Measurements from ENCODE around the gene CDH7.

CDH7 gene, protein sequence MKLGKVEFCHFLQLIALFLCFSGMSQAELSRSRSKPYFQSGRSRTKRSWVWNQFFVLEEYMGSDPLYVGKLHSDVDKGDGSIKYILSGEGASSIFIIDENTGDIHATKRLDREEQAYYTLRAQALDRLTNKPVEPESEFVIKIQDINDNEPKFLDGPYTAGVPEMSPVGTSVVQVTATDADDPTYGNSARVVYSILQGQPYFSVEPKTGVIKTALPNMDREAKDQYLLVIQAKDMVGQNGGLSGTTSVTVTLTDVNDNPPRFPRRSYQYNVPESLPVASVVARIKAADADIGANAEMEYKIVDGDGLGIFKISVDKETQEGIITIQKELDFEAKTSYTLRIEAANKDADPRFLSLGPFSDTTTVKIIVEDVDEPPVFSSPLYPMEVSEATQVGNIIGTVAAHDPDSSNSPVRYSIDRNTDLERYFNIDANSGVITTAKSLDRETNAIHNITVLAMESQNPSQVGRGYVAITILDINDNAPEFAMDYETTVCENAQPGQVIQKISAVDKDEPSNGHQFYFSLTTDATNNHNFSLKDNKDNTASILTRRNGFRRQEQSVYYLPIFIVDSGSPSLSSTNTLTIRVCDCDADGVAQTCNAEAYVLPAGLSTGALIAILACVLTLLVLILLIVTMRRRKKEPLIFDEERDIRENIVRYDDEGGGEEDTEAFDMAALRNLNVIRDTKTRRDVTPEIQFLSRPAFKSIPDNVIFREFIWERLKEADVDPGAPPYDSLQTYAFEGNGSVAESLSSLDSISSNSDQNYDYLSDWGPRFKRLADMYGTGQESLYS

DNA sequence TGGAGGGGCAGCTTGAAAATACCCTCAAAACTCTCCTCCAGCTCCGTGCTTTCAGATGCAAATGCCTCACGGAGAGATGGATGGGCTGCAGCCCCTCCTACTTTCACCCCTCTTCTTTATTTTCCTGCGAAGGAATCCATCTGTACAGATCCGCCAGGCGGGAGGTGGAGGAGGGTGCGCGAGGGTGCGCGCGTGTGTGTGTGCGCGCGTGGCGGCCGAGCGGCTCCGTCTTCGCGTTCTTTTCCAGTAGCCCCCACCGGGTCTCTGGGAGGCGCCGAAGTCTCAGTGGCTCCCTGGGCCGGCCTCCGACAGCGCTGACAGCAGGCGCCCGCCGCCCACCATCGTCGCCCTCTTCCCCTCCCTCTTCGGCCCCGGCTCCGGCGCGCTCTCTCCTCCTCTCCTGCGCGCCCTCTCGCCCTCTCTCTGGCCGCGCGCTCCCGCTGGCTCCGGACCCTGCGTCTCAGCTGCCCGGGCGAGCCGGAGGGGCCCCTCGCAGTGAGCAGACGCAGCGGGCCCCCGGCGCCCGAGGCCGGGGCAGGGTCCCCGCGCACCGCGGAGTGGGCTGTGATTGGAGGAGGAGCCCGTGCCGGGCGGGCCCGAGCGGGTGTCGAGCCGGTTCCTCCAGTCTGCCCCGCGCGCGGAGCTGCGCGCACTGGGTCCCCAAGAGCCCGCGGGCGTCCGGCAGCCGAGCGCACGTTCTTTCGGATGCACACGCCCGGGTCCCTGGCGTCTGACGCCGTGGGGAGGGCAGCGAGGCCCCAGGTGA lies at the start of gene CDH7:
Gene CDH7, plus strand, starts transcription at position 624 of the 766 bp plus-strand sequence. CDS start 11,831 bp downstream, outside the sequence.
- no peak for DNase-seq (ENCODE audit: low read depth)

DNA sequence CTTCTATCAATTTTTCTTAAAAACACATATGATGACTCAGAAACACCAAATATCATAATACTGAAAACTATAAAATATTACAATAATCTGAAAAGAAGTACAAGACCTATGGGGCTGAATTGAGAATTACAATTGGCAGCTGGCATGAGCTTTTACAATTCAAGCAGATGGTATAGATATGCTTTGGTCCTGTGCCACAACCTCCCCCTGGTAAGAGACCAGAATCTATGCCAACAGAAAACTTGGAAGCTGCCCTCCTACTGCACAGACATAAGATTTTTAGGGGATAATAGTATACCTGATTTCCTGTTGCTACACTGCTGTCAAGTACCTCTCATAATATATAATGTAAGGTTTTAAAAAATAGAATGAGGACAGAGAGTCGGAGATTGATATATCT lies 46.8 kb upstream of the CDH7 start:
- DNase-seq (ENCODE audit: low read depth), result no peak

DNA sequence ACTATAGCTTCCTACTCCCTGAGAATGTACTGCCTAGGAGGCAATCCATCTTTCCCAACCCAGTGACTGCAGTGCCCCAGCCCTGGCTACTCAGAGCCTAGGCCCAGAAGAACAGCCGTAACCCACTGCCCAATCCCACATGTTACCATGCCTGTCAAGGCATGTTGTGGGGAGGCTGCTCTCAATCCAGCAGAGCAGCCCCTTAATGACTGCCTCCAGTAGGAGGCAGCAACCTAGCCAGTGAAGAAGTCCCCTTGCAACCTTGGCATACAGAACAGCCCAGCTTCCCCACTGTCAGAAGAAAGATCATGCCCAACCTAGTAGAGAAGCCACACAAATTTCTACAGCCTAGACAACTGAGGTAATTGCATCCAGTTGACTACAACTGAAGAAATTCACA lies 44.2 kb upstream of the CDH7 start:
- no peak for DNase-seq (ENCODE audit: low read depth)

DNA sequence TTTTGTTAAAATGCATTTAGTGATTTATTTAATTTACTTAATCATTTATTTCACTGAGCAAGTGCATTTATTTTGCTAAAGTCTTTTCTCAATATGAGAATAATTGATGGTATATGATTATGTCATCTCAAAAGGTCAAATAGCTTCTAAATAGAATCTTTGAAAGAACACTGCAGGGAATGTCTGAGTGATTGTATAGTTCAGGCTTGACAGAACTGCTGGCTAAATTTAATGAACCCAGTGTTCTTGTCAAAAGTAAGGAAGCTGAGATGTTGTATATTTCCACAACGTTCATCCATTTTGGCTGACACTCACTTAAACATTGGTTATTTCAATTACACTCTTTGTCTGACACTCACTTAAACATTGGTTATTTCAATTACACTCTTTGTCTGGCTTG lies 39.3 kb upstream of the CDH7 start:
- DNase-seq (ENCODE audit: low read depth), result no peak

DNA sequence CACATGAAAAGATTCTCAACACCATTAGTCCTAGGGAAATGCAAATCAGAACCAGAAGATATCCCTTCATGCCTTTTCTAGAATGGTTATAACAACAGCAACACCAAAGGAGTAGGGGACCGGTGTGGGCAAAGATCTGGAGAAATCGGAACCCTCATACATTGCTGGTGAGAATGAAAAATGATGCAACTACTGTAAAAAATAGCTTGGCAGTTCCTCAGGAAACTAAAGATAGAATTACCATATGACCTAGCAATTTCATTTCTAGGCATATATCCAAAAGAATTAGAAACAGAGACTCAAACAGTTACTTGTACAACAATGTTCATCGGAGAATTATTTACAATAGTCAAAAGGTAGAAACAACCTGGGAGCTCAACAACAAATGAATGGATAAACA lies 29.2 kb upstream of the CDH7 start:
- no peak for DNase-seq (ENCODE audit: low read depth)

DNA sequence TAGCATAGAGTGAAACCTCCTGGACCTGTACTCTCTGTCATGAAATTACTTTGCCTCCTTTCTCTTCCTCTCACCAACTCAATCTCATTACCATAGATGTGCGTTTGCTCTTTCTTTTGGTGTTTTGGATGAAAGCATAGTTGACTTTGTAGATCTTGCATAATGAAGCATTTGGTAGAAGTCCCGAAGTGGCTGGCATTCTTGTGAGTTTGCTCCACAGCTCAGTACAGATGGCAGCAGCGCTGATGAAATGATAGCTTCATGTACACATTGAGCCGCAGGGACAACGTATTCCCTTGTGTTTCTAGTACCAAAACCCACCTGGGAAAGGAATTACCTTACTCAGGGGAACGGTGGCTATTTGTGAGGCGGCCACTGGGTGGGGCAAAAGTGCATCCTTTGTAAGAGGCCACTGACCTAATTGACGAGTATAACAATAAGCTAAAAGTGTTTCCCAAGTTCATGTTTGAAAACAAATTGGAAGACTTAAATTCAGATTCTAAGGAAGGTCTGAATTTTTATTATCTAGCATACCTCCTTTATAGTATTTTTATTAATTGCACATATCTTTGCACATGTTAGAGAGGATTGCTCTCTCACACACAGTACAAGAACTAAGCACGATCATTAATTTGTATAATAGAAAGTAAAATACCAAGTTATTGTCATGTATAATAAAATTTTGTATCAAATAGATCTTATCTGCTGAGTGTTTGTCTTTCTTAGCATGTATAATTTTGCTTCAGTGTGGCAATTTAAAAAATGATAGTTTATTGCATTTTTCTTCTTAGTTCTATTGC lies 25.4 kb upstream of the CDH7 start:
- no peak for DNase-seq (ENCODE audit: low read depth)

DNA sequence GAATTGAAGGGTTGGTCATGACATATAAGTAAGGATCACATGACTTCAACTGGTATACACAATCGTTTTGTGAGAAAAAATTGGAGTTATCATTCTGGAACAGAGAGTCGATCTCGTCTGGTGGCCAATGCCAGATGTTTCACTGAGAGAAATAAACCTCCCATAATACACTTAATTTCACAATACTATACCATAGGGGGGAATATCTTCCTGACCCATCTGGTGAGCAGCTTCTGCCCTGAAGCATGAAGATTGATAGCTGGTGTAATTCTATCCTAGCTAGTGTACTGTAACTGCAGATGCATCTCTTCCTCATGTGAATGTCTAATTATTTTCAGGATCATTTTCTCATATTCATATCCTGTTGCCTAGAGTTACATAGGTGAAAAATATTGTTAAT lies 15.7 kb upstream of the CDH7 start:
- DNase-seq (ENCODE audit: low read depth), result no peak

DNA sequence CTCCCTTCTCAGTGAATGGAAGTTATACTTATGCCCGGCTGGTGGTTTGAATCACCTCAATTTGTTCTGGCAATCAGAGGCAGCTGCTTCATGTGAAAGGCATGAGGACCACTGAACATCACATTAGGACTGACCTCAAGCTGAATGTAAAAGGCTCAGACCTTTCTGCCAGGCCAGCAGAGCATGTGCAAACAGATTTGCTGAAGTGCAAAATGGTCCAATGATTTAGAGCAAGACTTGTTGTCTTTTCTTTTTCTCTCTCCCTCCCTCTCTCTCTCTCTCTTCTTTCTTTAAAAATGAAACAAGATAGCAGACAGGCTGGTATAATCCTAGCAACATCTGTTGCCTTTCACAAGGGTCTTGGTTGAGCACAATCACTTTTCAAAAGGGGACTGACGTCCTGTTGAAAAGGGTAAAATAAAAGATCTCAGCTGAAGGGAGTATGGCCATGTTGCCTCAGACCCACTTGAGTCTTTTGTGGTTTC lies 13.3 kb upstream of the CDH7 start:
- no peak for DNase-seq (ENCODE audit: low read depth)

DNA sequence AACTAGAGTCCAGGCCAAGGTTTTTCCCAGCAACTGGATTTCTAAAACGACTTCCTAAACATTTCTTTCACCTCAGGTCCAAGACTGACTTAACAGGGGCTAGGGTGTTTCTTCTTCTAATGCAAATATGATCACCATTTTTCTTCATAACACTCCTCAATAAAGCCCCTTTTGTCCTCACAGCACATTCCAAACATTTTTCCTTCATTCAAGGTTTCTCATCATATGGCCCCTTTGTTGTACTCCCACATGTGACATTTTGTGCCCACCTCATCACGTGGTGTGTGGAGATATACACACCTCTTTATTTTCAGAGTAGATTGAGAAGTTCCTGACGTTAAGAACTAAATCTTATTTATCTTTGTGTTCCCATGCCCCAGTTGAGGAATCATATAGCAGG lies 3.9 kb upstream of the CDH7 start:
- DNase-seq (ENCODE audit: low read depth), result no peak

DNA sequence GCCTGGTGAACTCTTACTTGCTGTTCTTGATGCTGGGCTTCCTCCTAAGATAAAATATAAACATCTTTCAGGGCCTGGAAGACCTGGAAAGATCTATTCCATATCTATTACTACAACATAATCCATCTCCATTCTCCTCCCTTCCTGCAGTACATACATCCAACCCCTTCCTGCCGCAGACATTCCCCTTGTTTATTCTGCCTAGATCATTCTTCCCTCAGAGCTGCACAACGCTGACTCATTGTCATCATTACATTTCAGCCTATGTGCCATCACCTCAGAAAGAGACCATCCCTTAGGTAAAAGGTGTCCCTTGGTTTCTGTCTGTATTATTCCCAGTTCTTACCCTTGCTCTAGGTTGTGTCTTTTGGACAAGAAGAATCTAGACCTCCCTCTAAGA lies 2.5 kb upstream of the CDH7 start:
- DNase-seq (ENCODE audit: low read depth), result no peak

DNA sequence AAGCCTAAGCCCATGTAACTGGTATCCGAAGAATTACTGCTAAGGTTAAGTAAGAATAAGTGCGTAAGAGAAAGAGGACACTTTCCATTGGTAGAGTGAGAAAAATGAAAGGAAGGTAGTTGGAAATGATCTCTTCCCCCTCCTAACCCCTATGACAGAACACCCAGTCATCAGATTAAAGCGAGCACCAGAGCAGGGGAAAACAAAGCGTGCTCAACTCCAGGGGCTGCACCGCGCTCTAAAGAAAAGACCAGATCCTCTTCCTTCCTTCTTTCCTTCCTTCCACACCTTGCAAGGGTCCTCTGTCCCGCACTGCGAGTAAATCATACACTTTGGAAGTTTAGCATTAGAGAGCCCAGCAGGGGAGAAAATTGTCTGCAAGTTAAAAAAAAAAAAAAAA lies 971 bp upstream of the CDH7 start:
- DNase-seq (ENCODE audit: low read depth), result no peak

DNA sequence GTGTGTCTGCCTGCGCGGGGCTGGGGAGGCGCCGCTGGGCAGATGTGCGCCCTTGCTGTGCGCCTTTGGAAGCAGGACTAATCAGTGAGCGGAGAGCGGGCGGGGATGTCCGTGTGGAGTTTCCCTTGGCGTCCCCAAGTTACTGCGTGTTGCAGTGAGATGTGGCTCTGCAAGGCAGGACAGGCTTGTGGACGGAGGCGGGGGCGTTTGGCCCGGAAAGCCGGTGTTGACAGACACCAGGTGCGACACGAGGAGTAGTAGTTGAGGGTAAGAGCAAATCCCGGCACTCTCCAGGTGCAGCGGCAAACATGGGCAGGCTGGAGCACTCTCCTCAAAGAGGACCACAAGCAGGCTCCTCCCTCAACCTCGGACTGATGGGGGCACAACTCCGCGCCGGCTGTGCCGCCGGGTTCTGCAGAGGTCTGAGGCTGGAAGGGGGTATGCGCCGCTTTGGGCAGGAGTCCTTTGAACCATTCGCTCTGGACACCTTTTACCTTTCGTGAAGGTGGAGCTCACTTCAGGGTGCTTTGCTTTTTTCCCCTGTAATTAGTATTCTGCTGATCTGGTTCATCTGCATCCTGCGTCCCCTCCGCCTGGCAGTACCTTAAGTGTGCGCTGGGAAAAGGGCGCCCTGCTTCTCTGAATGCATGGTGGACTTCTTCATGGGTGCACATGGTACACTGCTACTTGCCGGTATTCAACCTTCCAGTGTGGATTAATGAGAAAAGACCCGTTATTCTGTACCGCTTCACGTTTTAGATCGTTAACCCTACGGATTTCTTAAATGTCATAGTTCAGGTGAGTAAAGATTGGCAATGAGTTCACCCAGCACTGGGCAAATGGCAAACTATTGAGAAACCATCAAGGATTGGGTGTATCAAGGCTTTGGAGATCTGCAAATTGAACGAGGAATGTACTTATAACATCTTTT lies 608 bp downstream of the CDH7 start:
- DNase-seq (ENCODE audit: low read depth), result no peak

DNA sequence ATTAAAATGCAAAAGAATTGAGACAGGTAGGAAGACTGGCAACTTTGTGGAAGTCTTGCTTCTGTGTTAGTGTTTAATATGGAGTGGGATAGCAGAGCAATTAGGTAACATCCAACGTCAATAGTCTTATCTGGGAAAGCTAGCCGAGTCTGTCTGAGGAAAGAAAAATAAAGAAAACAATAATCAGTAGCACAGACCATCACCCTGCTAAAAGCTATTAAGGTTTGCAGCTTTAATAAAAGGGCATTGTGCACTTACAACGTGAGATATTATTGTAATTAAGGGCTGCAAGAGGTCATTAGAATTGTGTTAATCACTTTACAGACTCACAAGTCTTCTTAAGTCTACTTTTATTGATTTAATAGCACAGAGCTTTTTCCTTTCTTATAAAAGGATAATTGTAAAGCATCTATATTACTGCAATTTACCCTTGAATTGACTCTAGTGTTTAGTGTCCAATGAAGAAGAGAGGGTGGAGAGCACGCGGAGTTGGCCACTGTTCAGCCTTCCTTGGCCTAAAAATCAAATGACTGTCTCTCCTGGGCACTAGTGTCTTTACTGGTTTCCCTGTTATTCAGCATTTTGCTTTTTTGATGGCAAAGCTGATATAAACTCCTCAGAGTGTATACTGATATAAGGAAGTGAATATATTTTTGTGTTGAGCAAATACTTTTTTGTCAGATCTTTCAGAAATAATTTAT lies 2.0 kb downstream of the CDH7 start:
- DNase-seq (ENCODE audit: low read depth), result no peak

DNA sequence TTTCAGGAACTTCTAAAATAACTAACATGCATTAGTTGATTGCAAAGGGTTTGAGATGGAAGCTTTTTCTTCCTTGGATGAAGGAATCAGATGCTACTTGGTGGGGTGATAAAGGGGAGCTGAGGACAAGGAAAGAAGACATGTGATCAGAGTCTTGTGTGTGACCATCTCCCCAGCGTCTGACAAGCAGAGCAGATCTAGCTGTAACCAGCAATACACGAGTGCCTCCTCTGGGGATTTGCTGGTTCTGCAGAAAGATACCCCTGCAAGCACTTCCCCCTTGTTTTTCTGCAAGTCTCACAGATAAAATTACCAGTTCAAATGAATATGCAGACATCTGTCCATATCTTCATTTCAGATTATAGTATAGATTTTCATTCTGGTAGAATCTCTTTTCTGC lies 2.7 kb downstream of the CDH7 start:
- DNase-seq (ENCODE audit: low read depth), result no peak

DNA sequence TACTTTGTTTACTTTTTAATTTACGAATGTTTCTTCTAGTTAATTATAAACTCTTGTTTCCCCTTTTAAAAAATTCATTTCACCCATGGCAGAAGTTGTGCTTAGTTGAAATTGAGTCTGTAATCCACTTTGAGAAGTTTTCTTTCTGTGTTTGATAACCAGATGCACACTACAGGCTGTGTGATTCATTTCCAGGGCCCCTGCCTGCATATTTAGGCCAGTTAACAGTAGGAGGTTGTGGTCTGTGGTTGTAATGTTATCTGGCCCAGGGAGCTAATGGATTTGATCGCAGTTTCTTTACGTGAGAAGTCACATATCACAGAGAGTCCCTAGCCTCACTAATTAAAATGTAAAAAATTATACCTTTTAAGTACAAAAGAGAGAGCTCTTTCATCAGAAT lies 3.3 kb downstream of the CDH7 start:
- no peak for DNase-seq (ENCODE audit: low read depth)

DNA sequence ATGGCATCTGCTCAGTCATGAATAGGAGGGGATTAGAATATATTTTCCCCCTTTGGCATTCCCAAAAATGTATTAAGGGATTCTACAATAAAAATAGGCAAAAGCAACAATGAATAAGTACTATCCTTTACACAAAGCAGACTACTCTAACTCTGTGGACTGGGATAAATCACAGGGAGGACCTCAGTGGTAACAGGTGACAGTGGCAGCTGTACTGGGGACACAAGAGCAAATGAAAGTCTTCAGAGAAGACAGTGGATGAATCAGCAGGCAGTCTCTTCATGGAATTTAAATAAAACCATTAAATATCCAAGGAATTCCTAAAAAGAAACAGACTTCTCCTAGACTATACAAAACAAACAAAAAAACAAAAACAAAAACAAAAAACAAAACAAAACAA lies 4.8 kb downstream of the CDH7 start:
- DNase-seq (ENCODE audit: low read depth), result no peak

DNA sequence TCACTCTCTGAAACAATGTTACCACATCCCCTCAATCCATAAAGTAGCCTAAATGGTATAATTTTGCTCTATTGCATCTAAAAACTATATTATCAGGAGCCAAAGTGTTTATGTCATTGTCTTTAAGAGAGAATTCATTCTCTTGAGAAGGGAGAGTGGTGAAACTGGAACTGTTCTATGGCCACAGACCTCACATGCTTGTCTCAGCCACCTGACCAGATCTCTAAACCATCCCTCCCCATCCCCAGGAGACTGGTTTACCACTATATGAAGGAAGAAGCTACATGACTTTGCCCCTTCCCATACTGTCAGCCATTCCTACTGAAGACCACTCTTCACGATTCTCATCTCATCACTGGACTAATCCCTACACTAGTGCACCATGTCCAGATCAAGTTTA lies 9.6 kb downstream of the CDH7 start:
- no peak for DNase-seq (ENCODE audit: low read depth)

DNA sequence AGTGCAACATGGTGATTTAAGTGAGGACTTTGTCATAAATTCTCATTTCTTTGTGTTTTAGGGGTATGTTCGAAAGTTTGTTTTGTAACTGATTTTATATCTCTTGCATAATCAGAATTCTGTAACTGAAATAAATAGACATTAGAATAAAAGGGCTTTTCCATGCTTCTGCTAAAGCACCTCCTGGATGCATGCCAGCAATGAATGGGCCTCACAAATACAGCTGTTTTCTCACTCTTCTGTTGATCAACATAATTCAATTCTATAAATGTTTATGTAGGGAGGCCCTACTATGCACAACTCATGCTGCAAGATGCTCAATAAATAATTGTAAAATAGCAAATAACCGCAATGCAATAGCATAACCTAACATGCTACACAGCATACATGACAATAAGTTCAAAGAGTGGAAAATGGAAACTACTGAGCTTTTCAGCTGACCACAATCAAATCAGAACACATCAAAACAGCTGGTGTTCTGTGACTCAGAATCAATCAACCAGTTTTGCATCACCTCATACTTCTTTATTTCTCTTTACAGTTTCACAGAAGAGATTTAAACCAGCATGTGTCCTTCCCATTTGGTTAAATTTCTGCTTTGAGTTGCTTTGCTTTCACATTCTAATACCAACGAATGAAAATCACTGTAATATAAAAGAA lies 11.0 kb downstream of the CDH7 start:
- DNase-seq (ENCODE audit: low read depth), result no peak

DNA sequence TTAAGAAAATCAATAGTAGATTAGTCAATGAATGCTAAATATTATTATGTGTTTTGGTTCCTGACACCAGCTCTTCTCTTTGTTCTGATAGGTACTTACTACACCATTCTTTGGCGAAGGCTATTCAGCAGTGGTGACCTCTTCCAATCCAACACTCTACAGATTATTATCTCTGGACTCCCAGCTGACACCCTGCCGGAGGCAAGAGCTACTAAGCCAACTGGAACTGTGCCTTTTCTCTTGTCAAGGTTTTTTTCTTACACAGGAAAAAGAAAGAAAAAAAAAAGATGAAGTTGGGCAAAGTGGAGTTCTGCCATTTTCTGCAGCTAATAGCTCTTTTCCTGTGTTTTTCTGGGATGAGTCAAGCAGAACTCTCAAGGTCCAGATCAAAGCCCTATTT lies 11.7 kb downstream of the CDH7 start:
- DNase-seq (ENCODE audit: low read depth), result no peak

DNA sequence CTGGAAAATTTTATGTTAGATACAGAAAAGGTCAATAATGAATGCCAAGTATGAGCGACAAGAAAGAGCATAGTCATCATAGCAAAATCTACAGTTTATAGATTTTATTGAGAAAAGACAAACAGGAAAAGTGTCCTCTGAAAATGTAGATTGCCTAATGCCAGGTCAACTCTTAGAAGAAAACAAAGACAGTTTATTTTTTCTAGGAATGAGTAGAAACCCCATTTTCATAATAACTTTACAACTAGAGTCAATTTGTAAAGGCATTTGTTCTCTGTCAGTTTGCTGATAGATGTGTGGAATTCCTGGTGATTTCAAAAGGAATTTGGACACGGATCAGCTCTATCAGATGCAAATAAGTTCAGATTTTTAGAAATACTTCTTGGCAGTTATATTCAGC lies 16.6 kb downstream of the CDH7 start:
- no peak for DNase-seq (ENCODE audit: low read depth)

Measured in fibroblast of the conjunctiva (primary cell).